ENCODE data around the gene CAVIN4. TPM values are rescaled to one million over a fixed set of nuclear protein-coding genes. Genes with fewer than 3 reads are reported as not detected.
A peak's percentile ranks its signal among the peaks of the same experiment; 100 is the strongest.

CAVIN4 gene
- total RNA-seq, result 1 to 10 TPM; 1.0 to 4.2 (median 1.6) TPM

DNA sequence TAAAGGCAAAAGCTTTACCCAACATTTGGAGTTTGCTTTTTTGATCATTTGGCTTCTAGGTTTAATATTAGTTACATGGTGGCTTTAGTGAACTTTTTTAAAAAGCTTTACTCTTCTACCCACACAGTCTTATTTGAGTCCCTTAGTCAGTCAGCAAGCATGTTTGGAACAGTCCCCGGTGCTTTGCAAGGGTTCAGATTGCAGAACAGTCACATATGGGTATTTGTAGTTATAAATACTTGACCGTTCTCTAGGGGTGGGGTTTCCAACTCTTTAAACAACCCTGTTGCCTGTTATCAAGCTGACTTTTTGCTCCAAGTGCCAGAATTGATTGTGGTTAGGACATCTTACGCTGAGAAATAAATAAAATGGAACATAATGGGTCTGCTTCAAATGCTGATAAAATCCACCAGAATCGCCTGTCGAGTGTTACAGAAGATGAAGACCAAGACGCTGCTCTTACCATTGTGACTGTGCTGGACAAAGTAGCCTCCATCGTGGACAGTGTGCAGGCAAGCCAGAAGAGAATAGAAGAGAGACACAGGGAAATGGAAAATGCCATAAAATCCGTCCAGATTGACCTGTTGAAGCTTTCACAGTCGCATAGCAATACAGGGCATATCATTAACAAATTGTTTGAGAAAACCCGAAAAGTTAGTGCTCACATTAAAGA, at the start of gene CAVIN4:
CAVIN4 (plus strand) TSS at position 304 of the 673 bp plus-strand sequence; CDS start at position 369, 65 bp downstream.
- H3K4me3 ChIP-seq (replicated peaks in 1 of 3), result no peak within 1 kb of the TSS
- TF ChIP-seq POLR2A (IDR thresholded peaks at IDR 0.05), result no peak
- no peak for TF ChIP-seq CTCF (IDR thresholded peaks at IDR 0.05)
- DNase-seq, result no peak
- H3K27ac ChIP-seq, result no peak within 1 kb of the TSS
- 92 to 93% methylated on average over 10 of the region's 10 CpGs for WGBS, 2 donors
- H3K27me3 ChIP-seq, result no peaks in the 10 kb centered on the region
- no peaks in the 10 kb centered on the region for H3K9me3 ChIP-seq
- intact Hi-C loops (cut with DNase I), result no loop called here
- H3K36me3 ChIP-seq, result no peaks in the 10 kb centered on the region
- H3K4me1 ChIP-seq, result peaks cover 0 to 6% of the 10 kb centered on the region in 2 donors

DNA sequence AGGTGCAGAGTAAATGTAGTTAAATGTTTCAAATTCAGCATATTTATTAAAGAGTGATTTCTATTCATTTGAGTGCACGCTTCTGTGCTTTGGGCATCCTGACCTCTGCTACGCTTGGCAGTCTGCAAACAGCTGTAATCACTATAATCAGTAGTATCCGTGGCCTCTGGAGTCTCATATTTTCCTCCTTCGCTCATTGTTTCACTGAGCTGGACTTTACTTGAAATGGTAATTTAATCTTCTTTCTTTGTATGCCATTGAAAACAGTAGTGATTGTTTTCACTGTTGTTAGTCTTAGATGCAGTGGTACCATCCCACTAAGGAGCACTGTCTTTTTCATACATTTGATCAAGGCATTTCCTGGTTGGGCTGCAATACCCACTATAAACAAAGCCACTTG, 43.5 kb upstream of the CAVIN4 start:
- Histone ChIP-seq H3K9me3 (no peaks in the 10 kb centered on the region), H3K27ac (no peak overlapping the region), H3K36me3 (no peaks in the 10 kb centered on the region), H3K4me1 (no peaks in the 10 kb centered on the region), H3K4me3 (replicated peaks in 1 of 3) (no peak overlapping the region), H3K27me3 (no peaks in the 10 kb centered on the region)
- intact Hi-C loops (cut with DNase I), result no loop called here
- WGBS, 2 donors, result 73 to 85% methylated on average over 4 of the region's 4 CpGs
- DNase-seq, result no peak
- no peak for TF ChIP-seq CTCF (IDR thresholded peaks at IDR 0.05)
- no peak for TF ChIP-seq POLR2A (IDR thresholded peaks at IDR 0.05)

DNA sequence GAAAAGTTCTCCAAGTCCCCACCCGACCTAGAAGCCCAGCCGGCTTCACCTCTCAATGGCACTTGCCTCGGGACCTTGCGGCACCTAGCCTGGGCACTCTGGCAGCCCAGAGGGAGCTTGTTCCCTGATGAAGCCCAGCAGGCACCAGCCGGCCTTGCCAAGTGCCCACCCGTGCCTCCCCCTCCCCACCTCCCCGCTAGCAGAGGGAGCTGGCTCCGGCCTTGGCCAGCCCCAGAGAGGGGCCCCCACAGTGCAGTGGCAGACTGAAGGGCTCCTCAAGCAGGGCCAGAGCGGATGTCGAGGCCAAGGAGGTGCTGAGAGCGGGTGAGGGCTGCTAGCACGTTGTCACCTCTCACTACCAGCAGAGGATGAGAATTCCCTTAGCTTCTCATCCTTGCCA, 37.6 kb upstream of the CAVIN4 start:
- intact Hi-C loops (cut with DNase I), result no loop called here
- 90 to 93% methylated on average over 7 to 8 of the region's 12 CpGs for WGBS, 2 donors
- H3K36me3 ChIP-seq, result no peaks in the 10 kb centered on the region
- DNase-seq, result no peak
- no peaks in the 10 kb centered on the region for H3K4me1 ChIP-seq
- no peaks in the 10 kb centered on the region for H3K9me3 ChIP-seq
- H3K27ac ChIP-seq, result no peak overlapping the region
- TF ChIP-seq POLR2A (IDR thresholded peaks at IDR 0.05), result no peak
- TF ChIP-seq CTCF (IDR thresholded peaks at IDR 0.05), result no peak
- no peaks in the 10 kb centered on the region for H3K27me3 ChIP-seq
- H3K4me3 ChIP-seq (replicated peaks in 1 of 3), result no peak overlapping the region

GRCh38 chr9:100549048-100549447, 28.8 kb upstream of the CAVIN4 start:
- H3K36me3 ChIP-seq, result no peaks in the 10 kb centered on the region
- DNase-seq, result no peak
- H3K27ac ChIP-seq, result no peak overlapping the region
- H3K4me3 ChIP-seq (replicated peaks in 1 of 3), result no peak overlapping the region
- H3K4me1 ChIP-seq, result no peaks in the 10 kb centered on the region
- WGBS, 2 donors, result 73 to 82% methylated on average over 5 of the region's 5 CpGs
- H3K9me3 ChIP-seq, result no peaks in the 10 kb centered on the region
- intact Hi-C loops (cut with DNase I), result no loop called here
- TF ChIP-seq POLR2A (IDR thresholded peaks at IDR 0.05) (no peak), CTCF (IDR thresholded peaks at IDR 0.05) (no peak)
- no peaks in the 10 kb centered on the region for H3K27me3 ChIP-seq

GRCh38 chr9:100554935-100555401, 22.9 kb upstream of the CAVIN4 start:
- no peaks in the 10 kb centered on the region for H3K9me3 ChIP-seq
- peak; percentile 70 to 81 for DNase-seq
- 68 to 87% methylated on average over 2 of the region's 2 CpGs for WGBS, 2 donors
- H3K4me3 ChIP-seq (replicated peaks in 1 of 3), result no peak overlapping the region
- H3K36me3 ChIP-seq, result no peaks in the 10 kb centered on the region
- no peak overlapping the region for H3K27ac ChIP-seq
- H3K4me1 ChIP-seq, result peaks cover 0 to 15% of the 10 kb centered on the region in 2 donors
- no peak for TF ChIP-seq CTCF (IDR thresholded peaks at IDR 0.05)
- no peak for TF ChIP-seq POLR2A (IDR thresholded peaks at IDR 0.05)
- intact Hi-C loops (cut with DNase I), result no loop called here
- no peaks in the 10 kb centered on the region for H3K27me3 ChIP-seq

Measured in thyroid gland (tissue), 4 donors.